Peyer's patch (tissue), 4 donors: Measurements from ENCODE around the gene TENT5C.

Experiments
- CTCF ChIP-seq, 6 experiments: fragments of 450-650 bp in 4 of 6; fragments of 200-600 bp in 2 of 6; sonication (generic) in 1 of 6; IDR thresholded peaks; one replicate each; pipeline ENCODE4 v1.5.1; 2017 to 2019; ENCODE audit warnings: antibody characterized with exemption in 6 of 6, mild to moderate bottlenecking in 3 of 6, moderate library complexity in 1 of 6
- POLR2A ChIP-seq, 2 donors: fragments of 450-650 bp; IDR thresholded peaks; one replicate each; pipeline ENCODE4 v1.5.1; 2017; ENCODE audit warnings: antibody characterized with exemption in 2 of 2, mild to moderate bottlenecking in 2 of 2, moderate library complexity in 2 of 2

GRCh38 chr1:117580436-117580835, 25.4 kb upstream of the TENT5C start:
- TF ChIP-seq CTCF (IDR thresholded peaks at IDR 0.05) (no peak), POLR2A (IDR thresholded peaks at IDR 0.05) (no peak)
